ENCODE data around the gene EHMT1.

- no peak for TF ChIP-seq CTCF (IDR thresholded peaks at IDR 0.05; ENCODE audit: insufficient read depth, low read depth, low read length)
- TF ChIP-seq EZH2 (IDR thresholded peaks at IDR 0.05; ENCODE audit: insufficient read depth, low read length): no peak
Observed at GRCh38 chr9:137614631-137615386, 4.0 kb upstream of the EHMT1 start.

Data from astrocyte (in vitro differentiated cells and primary cell).